LNCaP clone FGC (cell line): ENCODE data around the gene CCNT1.

Experiments
- DNase-seq: peaks from one replicate; pipeline ENCODE4 v3.0.0-alpha.2; 2011; ENCODE audit warnings: low read depth
- H3K4me3 ChIP-seq: 2 replicates; pipeline ENCODE4 v1.5.1; 2011; ENCODE audit warnings: mild to moderate bottlenecking, low read depth, low read length, control low read depth
- TF ChIP-seq, protein P1 (sequence below): IDR thresholded peaks from 2 replicates; pipeline ENCODE4 v1.5.1; 2012; ENCODE audit warnings: mild to moderate bottlenecking; ENCODE audit not compliant: control insufficient read depth, insufficient read depth; ENCODE audit errors: extremely low read depth

CCNT1 gene

DNA sequence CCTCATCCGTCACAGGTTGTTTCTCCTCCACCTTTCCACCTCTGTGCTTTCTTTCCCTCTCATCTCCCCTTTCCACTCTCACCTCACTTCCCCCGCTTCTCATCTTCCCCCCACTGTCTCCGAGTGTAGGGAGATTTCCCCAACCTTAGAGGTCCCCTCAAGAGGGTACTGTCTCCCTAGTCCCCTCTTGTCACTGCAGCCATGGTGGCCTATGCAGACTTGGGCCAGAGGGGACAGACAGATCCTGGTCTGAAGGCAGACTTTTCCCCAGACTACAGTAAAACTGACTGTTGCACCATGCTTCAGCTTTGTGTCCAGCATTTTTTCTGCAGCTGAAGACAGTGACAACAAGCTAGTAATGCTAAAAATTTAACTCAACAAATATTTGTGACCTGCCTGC is 75.7 kb downstream of the CCNT1 start:
- H3K4me3 ChIP-seq, result no peak overlapping the region
- TF ChIP-seq, protein P1, sequence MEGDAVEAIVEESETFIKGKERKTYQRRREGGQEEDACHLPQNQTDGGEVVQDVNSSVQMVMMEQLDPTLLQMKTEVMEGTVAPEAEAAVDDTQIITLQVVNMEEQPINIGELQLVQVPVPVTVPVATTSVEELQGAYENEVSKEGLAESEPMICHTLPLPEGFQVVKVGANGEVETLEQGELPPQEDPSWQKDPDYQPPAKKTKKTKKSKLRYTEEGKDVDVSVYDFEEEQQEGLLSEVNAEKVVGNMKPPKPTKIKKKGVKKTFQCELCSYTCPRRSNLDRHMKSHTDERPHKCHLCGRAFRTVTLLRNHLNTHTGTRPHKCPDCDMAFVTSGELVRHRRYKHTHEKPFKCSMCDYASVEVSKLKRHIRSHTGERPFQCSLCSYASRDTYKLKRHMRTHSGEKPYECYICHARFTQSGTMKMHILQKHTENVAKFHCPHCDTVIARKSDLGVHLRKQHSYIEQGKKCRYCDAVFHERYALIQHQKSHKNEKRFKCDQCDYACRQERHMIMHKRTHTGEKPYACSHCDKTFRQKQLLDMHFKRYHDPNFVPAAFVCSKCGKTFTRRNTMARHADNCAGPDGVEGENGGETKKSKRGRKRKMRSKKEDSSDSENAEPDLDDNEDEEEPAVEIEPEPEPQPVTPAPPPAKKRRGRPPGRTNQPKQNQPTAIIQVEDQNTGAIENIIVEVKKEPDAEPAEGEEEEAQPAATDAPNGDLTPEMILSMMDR, result no peak
- no peak for DNase-seq

DNA sequence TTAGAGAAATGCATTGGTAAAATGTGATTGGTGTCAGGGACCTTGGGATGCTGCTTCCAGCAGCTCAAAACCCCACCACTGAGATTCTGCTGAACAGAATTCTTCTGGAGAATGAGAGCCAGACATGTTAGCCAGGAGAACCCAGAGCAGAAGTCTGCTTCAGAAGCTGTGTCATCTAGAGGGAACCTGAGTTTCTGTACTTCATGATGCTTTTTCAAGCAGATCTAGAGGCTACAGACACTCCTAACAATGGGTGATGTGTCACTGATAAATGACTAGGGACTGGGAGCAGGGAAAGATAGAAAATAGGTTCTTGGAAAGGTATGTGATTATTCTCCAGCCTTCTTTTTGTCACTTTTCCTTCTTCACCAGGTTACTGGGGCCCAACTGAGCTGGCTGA is 76.1 kb downstream of the CCNT1 start:
- TF ChIP-seq, protein P1, result no peak
- no peak for DNase-seq
- H3K4me3 ChIP-seq, result no peak overlapping the region
